IPS-18a (cell line): ENCODE measurements around the gene MAPK12.

Experiments used
- H3K27ac ChIP-seq: one replicate; pipeline ENCODE4 v1.5.1; 2013; ENCODE audit warnings: low read length
- H3K27me3 ChIP-seq: one replicate; pipeline ENCODE4 v1.6.1; 2013; ENCODE audit warnings: mild to moderate bottlenecking, low read length; ENCODE audit not compliant: control insufficient read depth, insufficient read depth
- H3K36me3 ChIP-seq: one replicate; pipeline ENCODE4 v1.6.1; 2013; ENCODE audit warnings: low read depth, low read length; ENCODE audit not compliant: control insufficient read depth
- H3K4me1 ChIP-seq: one replicate; pipeline ENCODE4 v1.6.1; 2013; ENCODE audit warnings: low read depth, low read length; ENCODE audit not compliant: control insufficient read depth
- H3K4me3 ChIP-seq: one replicate; pipeline ENCODE4 v1.5.1; 2013; ENCODE audit warnings: low read length
- H3K9ac ChIP-seq: one replicate; pipeline ENCODE4 v1.6.1; 2013; ENCODE audit warnings: mild to moderate bottlenecking, low read length, moderate library complexity
- H3K9me3 ChIP-seq: one replicate; pipeline ENCODE4 v1.6.1; 2013; ENCODE audit warnings: low read depth, low read length; ENCODE audit not compliant: control insufficient read depth

Gene MAPK12

DNA sequence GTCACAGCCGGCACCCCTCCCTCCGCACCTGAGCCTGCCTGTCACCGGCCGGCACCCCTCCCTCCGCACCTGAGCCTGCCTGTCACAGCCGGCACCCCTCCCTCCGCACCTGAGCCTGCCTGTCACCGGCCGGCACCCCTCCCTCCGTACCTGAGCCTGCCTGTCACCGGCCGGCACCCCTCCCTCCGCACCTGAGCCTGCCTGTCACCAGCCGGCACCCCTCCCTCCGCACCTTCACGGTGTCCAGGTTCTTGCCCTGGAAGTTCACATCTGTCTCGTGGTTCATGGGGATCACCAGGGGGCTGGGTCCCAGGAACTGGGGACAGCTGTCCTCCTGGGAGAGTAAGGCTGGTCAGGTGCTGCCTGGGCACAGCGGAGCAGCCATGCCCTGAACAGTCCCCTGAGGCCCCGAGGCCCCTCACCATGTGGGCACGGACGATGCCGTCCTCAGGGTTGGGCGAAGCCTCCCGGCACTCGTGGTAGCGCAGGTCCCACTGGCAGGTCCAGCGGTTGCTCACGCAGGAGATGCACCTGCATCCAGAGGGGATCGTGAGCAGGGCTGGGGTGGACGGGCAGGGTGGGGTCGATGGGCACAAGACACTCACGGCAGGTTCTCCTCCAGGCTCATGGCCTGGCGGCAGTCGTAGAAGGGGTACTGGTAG is 24.2 kb upstream of the MAPK12 start:
- Histone ChIP-seq H3K27ac (no peak overlapping the region), H3K27me3 (no peaks in the 10 kb centered on the region), H3K4me3 (no peak overlapping the region), H3K36me3 (peaks cover 18% of the 10 kb centered on the region), H3K4me1 (no peaks in the 10 kb centered on the region), H3K9me3 (no peaks in the 10 kb centered on the region), H3K9ac (no peak overlapping the region)

DNA sequence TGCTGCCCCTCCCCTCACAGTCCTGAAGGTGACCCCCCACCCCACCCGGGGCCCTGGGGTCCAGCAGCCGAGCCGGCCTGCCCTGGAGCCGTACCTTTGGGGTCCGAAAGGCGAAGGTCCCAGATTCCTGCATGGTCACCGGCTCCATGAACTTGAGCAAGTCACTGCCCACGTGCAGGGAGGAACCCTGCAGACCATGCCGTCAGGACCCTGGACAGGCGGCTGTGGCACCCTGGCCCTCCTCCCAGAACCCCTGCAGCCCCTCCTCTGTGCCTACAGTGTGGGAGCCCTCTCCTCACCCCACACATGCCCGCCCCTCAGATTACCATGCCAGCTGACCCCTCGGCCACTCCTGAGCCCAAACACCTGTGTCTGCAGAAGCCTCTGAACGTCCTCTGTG is 23.0 kb upstream of the MAPK12 start:
- no peak overlapping the region for H3K9ac ChIP-seq
- no peaks in the 10 kb centered on the region for H3K27me3 ChIP-seq
- H3K9me3 ChIP-seq = no peaks in the 10 kb centered on the region
- no peaks in the 10 kb centered on the region for H3K4me1 ChIP-seq
- H3K4me3 ChIP-seq = no peak overlapping the region
- H3K27ac ChIP-seq = no peak overlapping the region
- peaks cover 21% of the 10 kb centered on the region for H3K36me3 ChIP-seq

DNA sequence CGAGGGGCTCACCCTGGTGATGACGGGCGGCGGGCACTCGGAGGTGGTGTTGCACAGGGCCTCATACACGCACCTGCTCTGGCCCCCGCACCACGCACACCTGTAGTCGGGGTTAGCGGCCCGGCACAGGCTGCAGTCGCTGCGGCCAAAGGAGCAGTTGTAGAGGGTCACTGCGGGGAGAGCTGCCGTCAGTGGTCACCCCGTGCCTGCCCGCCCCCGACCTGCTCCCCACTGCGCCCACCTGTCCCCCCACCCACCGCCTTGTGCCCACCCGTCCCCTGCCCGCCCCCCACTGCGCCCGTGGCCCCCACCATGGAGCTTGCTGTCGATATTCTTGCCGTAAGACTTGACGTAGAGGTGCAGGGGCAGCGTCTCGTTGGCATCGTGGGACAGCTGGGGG is 22.3 kb upstream of the MAPK12 start:
- Histone ChIP-seq H3K27me3 (no peaks in the 10 kb centered on the region), H3K4me3 (no peak overlapping the region), H3K36me3 (peaks cover 25% of the 10 kb centered on the region), H3K27ac (no peak overlapping the region), H3K4me1 (no peaks in the 10 kb centered on the region), H3K9me3 (no peaks in the 10 kb centered on the region), H3K9ac (no peak overlapping the region)

DNA sequence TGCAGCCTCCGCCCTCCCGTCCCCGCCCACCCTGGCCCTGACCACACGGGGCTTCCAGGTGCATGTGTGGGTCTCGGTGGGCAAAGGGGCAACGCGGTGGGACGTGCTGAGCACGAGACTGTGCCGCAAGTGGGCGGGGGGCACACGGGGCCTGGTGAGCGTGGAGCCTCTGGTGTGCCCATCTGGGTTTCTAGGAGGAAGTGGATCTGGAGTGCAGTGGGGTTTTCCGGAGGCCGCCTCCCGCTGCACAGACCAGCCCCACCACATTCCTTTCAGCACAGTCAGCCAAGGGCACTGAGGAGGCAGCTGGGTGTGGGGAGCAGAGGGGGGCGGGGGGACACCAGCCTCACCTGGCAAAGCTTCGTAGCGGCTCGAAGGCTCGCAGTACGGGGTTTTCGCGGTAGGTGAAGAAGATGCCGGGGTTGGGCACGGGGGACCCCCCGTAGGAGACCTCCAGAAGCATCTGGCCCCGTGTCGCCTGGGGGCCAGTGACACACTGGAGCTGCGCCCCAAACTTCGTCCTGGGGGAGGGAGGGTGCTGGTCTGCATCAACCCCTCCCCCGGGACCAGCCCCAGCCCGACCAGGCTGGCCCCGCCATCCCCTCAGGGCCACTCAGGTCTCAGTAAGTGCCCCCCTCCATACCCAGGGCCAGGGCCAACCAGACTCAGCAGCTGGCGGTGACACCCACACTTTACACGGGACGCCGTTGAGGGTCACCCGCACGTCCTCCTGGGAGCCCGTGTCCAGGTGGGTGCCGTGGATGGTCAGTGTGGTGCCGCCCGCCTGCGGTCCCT is 21.1 kb upstream of the MAPK12 start:
- Histone ChIP-seq H3K4me3 (no peak overlapping the region), H3K27ac (no peak overlapping the region), H3K27me3 (no peaks in the 10 kb centered on the region), H3K9me3 (no peaks in the 10 kb centered on the region), H3K4me1 (no peaks in the 10 kb centered on the region), H3K36me3 (peaks cover 31% of the 10 kb centered on the region), H3K9ac (no peak overlapping the region)

DNA sequence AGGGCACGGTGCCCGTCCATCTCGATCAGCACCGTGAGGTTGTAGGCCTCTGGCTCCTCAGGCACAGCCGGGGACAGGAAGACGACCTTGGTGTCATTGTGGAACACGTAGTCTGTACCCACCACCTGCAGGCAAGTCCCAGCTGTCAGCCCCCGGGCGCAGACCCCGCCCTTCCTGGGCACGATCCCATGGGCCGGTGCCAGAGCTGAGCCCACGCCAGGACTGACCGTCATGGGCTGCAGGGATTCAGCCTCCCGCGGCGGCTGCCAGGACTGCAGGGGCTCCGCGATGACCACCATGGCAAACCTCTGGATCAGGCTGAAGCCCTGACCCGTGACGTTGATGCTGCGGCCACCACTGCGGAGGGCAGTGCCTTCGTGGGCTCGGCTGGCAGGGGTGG is 20.5 kb upstream of the MAPK12 start:
- Histone ChIP-seq H3K4me1 (no peaks in the 10 kb centered on the region), H3K36me3 (peaks cover 35% of the 10 kb centered on the region), H3K9me3 (no peaks in the 10 kb centered on the region), H3K27ac (no peak overlapping the region), H3K9ac (no peak overlapping the region), H3K4me3 (no peak overlapping the region), H3K27me3 (no peaks in the 10 kb centered on the region)

DNA sequence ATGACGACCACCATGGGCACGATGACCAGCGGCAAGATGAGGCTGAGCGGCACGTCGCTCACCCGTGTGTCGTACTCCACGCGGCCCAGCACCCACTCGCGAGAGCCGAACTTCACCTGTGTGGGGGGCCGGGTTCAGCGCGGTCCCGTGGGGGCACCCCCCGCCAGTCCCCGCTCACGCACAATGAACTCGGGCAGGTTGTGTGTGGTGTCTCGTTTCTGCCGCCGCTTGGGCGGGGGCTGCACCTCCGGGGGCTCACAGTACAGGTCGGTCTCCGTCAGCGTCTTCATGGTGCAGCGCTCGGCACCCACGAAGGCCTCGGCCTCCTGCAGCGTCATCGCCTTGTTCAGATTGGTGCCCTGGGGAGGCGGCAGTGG is 19.9 kb upstream of the MAPK12 start:
- Histone ChIP-seq H3K27ac (no peak overlapping the region), H3K9me3 (no peaks in the 10 kb centered on the region), H3K4me1 (no peaks in the 10 kb centered on the region), H3K9ac (no peak overlapping the region), H3K4me3 (no peak overlapping the region), H3K27me3 (no peaks in the 10 kb centered on the region), H3K36me3 (peaks cover 39% of the 10 kb centered on the region)

DNA sequence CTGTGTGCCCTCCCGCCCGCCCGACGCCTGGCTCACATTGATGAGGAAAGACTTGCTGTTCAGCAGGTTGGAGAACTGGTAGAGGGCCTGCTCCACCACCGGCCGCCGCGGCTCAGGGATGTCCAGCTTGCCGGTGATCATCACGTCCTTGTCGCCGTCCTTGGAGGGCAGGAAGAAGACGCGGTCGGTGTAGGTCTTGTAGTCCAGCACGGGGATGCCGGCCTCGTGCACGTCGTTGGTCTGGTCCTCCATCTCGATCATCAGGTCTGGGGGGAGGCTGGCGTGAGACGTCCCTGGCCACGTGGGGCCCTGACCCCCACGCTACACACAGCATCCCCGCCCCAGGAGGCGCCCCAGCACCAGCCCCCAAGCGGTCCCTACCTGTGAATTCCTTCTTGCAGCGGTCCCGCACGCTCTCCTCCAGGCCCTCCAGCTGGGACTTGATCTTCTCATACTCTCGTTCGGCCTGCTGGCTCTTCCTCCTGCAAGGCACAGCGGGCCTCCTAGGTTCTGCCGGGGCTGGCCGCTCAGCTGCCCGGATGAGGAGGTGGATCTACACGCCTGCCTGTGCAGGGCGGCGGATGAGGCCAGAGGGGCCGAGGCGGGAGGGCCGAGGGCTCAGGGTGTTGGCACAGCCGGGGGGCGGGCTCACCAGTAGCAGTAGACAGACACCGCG is 19.4 kb upstream of the MAPK12 start:
- Histone ChIP-seq H3K36me3 (peaks cover 36% of the 10 kb centered on the region), H3K4me1 (no peaks in the 10 kb centered on the region), H3K9ac (no peak overlapping the region), H3K27ac (no peak overlapping the region), H3K4me3 (no peak overlapping the region), H3K9me3 (no peaks in the 10 kb centered on the region), H3K27me3 (no peaks in the 10 kb centered on the region)

DNA sequence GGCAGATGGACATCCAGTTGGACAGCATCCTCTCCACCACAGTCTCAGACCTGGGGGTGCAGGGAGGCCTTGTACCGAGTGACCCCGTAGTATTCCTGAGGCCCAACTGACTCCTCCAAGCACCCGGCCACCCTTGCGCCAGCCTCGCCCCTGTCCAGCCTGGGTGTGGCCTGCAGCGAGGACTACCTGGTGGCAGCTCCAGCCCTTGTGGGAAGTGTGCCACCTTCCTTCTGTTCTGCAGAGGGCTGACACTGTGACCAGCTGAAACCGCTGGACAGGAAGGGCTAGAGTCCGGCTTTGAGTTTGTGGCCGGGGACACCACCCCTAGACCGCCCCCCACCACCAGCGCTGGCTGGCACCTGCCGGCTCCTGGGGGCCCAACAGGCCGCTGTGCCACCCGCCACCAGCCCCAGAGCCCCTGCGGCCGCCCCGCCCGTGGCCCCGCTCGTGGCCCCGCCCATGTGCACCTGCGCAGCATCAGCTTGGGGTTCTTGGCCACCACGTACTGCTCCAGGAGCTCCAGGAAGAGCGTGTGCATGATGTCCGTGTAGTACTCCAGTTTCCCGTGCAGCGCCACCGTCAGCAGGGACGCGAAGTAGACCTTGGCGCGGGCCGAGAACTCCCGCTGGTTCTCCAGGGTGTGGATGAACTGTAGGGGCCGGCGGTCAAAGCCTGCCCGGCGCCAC is 18.7 kb upstream of the MAPK12 start:
- Histone ChIP-seq H3K4me3 (no peak overlapping the region), H3K36me3 (peaks cover 37% of the 10 kb centered on the region), H3K27ac (no peak overlapping the region), H3K9me3 (no peaks in the 10 kb centered on the region), H3K9ac (no peak overlapping the region), H3K4me1 (no peaks in the 10 kb centered on the region), H3K27me3 (no peaks in the 10 kb centered on the region)

DNA sequence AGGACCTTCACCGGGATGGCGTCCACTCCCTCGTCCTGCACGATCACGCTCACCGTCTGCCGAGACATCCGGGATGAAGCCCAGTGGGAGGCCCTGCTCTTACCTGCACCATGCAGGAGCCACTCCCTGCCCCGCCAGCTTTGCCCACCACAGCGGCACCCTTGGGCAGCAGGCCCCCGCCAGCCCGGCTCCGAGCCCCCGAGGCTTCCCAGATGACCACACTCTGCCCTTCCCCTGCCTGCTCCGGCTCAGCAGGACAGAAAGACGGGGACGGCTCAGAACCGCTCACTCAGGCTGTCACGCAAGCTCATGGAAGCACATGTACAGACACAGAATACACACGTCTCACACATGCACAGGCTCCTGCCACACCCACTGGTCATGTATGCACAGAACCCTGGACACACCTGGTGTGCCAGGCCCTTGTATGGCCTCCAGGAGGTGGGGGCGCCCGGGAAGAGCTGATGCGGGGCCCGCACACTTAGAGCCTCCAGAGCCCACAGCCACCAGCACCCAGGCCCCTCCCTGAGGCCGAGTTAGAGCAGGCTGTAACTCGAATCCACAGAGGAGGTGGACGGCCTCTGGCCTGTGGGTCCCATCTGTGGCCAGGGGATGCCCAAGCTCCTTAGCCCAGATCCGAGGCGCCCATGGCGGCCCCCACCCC is 17.6 kb upstream of the MAPK12 start:
- Histone ChIP-seq H3K27me3 (no peaks in the 10 kb centered on the region), H3K27ac (no peak overlapping the region), H3K4me3 (no peak overlapping the region), H3K4me1 (no peaks in the 10 kb centered on the region), H3K36me3 (peaks cover 39% of the 10 kb centered on the region), H3K9ac (no peak overlapping the region), H3K9me3 (no peaks in the 10 kb centered on the region)

DNA sequence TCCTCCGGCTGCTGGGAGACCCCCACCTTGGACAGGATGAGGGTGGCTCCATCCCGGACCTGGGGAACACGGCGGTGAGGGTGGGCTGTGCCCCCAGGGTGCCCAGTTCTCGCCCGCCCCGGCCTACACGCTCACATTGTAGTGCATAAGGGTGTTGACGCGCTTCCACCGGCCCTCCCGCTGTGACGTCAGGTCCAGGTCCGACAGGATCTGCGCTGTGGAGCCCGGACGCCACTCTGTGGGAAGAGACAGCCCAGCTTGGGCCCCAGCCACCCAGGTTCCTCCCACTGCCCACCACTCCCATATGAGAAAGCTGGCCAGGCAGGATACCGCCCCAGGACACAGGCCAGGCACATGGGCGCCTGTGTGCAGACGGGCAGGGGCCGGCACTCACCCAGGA is 17.0 kb upstream of the MAPK12 start:
- no peaks in the 10 kb centered on the region for H3K4me1 ChIP-seq
- H3K9ac ChIP-seq = no peak overlapping the region
- H3K9me3 ChIP-seq = no peaks in the 10 kb centered on the region
- peaks cover 39% of the 10 kb centered on the region for H3K36me3 ChIP-seq
- H3K4me3 ChIP-seq = no peak overlapping the region
- H3K27me3 ChIP-seq = no peaks in the 10 kb centered on the region
- no peak overlapping the region for H3K27ac ChIP-seq

DNA sequence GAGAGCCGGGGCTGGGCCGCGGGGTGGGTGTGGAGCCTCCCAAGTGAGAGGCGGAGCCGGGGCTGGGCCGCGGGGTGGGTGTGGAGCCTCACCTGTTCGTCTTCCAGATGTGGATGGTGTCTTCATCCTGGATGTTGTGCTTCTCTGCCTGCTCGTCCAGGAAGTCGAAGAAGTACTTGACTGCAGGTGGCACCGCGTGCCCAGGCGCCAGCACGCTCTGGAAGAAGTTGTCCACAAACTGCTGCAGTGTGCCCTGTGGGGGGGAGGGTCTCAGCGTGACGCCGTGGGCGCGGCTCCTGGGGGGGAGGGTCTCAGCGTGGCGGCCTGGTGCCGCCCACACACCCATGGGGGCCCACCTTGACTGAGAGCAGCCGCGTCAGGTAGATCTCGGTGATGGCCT is 16.3 kb upstream of the MAPK12 start:
- Histone ChIP-seq H3K27me3 (peaks cover 2% of the 10 kb centered on the region), H3K36me3 (peaks cover 39% of the 10 kb centered on the region), H3K9me3 (no peaks in the 10 kb centered on the region), H3K4me1 (no peaks in the 10 kb centered on the region), H3K27ac (no peak overlapping the region), H3K4me3 (no peak overlapping the region), H3K9ac (no peak overlapping the region)
